Activated CD4-positive, alpha-beta T cell treated with anti-CD3 and anti-CD28 coated beads, Interleukin-2, amount 10 ng/mL, durations not matched to agents 24 days and 14 days (primary cell): ENCODE data around the gene PADI3. TPM values are rescaled to one million over a fixed set of nuclear protein-coding genes. Genes with fewer than 3 reads are reported as not detected.
"Not testable (repeated sequence)": the region's sequence is repeated elsewhere in the genome, so short reads cannot be mapped to it uniquely, and the experiment has no call there.

Source experiments
- DNase-seq: peaks from one replicate; pipeline ENCODE4 v3.0.0; 2022
- H3K27ac Mint-ChIP-seq: one replicate; pipeline ENCODE4 v1.8.0; 2022; ENCODE audit warnings: mild to moderate bottlenecking, mixed read lengths
- H3K27me3 Mint-ChIP-seq: one replicate; pipeline ENCODE4 v1.8.0; 2022; ENCODE audit warnings: mixed read lengths
- H3K36me3 Mint-ChIP-seq: one replicate; pipeline ENCODE4 v1.8.0; 2022; ENCODE audit warnings: low read depth, mild to moderate bottlenecking, mixed read lengths
- H3K4me1 Mint-ChIP-seq: one replicate; pipeline ENCODE4 v1.8.0; 2021; ENCODE audit warnings: mixed read lengths
- H3K4me3 Mint-ChIP-seq: one replicate; pipeline ENCODE4 v1.8.0; 2022; ENCODE audit warnings: mild to moderate bottlenecking, moderate library complexity, mixed read lengths
- H3K9me3 Mint-ChIP-seq: one replicate; pipeline ENCODE4 v1.8.0; 2021; ENCODE audit warnings: mixed read lengths
- intact Hi-C: fragments of 100-400 bp; cut with micrococcal nuclease; formaldehyde crosslinking; loops from one replicate; pipeline ENCODE4 v1.15.1; 2023
- total RNA-seq: library from RNA; stranded (reverse); gene quantifications from 2 replicates; pipeline ENCODE4 v1.2.3, GENCODE V29; 2022

Gene PADI3
- total RNA-seq, 1 donor from 2014 or later = not detected

- no peak overlapping the region for H3K27ac Mint-ChIP-seq
- intact Hi-C loops = no loop called here
- H3K36me3 Mint-ChIP-seq = no peaks in the 10 kb centered on the region
- H3K4me3 Mint-ChIP-seq = no peak overlapping the region
- DNase-seq = no peak
- no peaks in the 10 kb centered on the region for H3K9me3 Mint-ChIP-seq
- peaks cover 2% of the 10 kb centered on the region for H3K4me1 Mint-ChIP-seq
- peaks cover 7% of the 10 kb centered on the region for H3K27me3 Mint-ChIP-seq
These were observed 65.6 kb downstream of the PADI3 start for GRCh38 chr1:17314491-17314971.

- no peak overlapping the region for H3K27ac Mint-ChIP-seq
- no peaks in the 10 kb centered on the region for H3K36me3 Mint-ChIP-seq
- intact Hi-C loops = no loop called here
- H3K27me3 Mint-ChIP-seq = peaks cover 4% of the 10 kb centered on the region
- no peak overlapping the region for H3K4me3 Mint-ChIP-seq
- H3K9me3 Mint-ChIP-seq = no peaks in the 10 kb centered on the region
- no peak for DNase-seq
- H3K4me1 Mint-ChIP-seq = peaks cover 2% of the 10 kb centered on the region
These were observed 66.7 kb downstream of the PADI3 start for GRCh38 chr1:17315542-17316130.

GRCh38 chr1:17316704-17317103 lies 67.8 kb downstream of the PADI3 start:
- intact Hi-C loops = no loop called here
- H3K36me3 Mint-ChIP-seq = no peaks in the 10 kb centered on the region
- H3K27me3 Mint-ChIP-seq = peaks cover 7% of the 10 kb centered on the region
- no peak overlapping the region for H3K27ac Mint-ChIP-seq
- H3K9me3 Mint-ChIP-seq = no peaks in the 10 kb centered on the region
- H3K4me3 Mint-ChIP-seq = no peak overlapping the region
- DNase-seq = no peak
- peaks cover 2% of the 10 kb centered on the region for H3K4me1 Mint-ChIP-seq

- Mint-ChIP-seq H3K4me3 (no peak overlapping the region), H3K27ac (no peak overlapping the region), H3K27me3 (peaks cover 3% of the 10 kb centered on the region), H3K9me3 (no peaks in the 10 kb centered on the region), H3K4me1 (no peaks in the 10 kb centered on the region), H3K36me3 (no peaks in the 10 kb centered on the region)
- intact Hi-C loops = no loop called here
- DNase-seq = no peak
These were observed 69.4 kb downstream of the PADI3 start for GRCh38 chr1:17318262-17318661.

- Mint-ChIP-seq H3K4me1 (no peaks in the 10 kb centered on the region), H3K4me3 (no peak overlapping the region), H3K36me3 (no peaks in the 10 kb centered on the region), H3K27ac (no peak overlapping the region), H3K9me3 (no peaks in the 10 kb centered on the region), H3K27me3 (peaks cover 7% of the 10 kb centered on the region)
- no peak for DNase-seq
- intact Hi-C loops = no loop called here
These were observed 70.9 kb downstream of the PADI3 start for GRCh38 chr1:17319561-17320350.

- H3K27me3 Mint-ChIP-seq = peaks cover 14% of the 10 kb centered on the region
- H3K4me1 Mint-ChIP-seq, H3K9me3 Mint-ChIP-seq, intact Hi-C loops, DNase-seq, H3K4me3 Mint-ChIP-seq, H3K36me3 Mint-ChIP-seq, H3K27ac Mint-ChIP-seq: not testable (repeated sequence)
These were observed 73.0 kb downstream of the PADI3 start for GRCh38 chr1:17321857-17322390.

GRCh38 chr1:17328855-17329254 lies 80.0 kb downstream of the PADI3 start:
- no peak overlapping the region for H3K4me3 Mint-ChIP-seq
- no peak for DNase-seq
- H3K4me1 Mint-ChIP-seq = no peaks in the 10 kb centered on the region
- no peak overlapping the region for H3K27ac Mint-ChIP-seq
- peaks cover 13% of the 10 kb centered on the region for H3K27me3 Mint-ChIP-seq
- H3K36me3 Mint-ChIP-seq = no peaks in the 10 kb centered on the region
- H3K9me3 Mint-ChIP-seq = no peaks in the 10 kb centered on the region
- intact Hi-C loops = no loop called here

GRCh38 chr1:17329610-17330009 lies 80.7 kb downstream of the PADI3 start:
- DNase-seq = no peak
- Mint-ChIP-seq H3K4me1 (no peaks in the 10 kb centered on the region), H3K9me3 (no peaks in the 10 kb centered on the region), H3K36me3 (no peaks in the 10 kb centered on the region), H3K4me3 (no peak overlapping the region), H3K27ac (no peak overlapping the region), H3K27me3 (peaks cover 10% of the 10 kb centered on the region)
- intact Hi-C loops = loop anchor here (10.0 kb wide), 1 partner anchor 205 kb away; no protein-coding TSS in a partner anchor

GRCh38 chr1:17330856-17331255 lies 82.0 kb downstream of the PADI3 start:
- Mint-ChIP-seq H3K36me3 (no peaks in the 10 kb centered on the region), H3K9me3 (no peaks in the 10 kb centered on the region), H3K4me1 (no peaks in the 10 kb centered on the region), H3K27ac (no peak overlapping the region), H3K27me3 (peaks cover 4% of the 10 kb centered on the region), H3K4me3 (no peak overlapping the region)
- intact Hi-C loops = loop anchor here (10.0 kb wide), 1 partner anchor 206 kb away; no protein-coding TSS in a partner anchor
- DNase-seq = no peak

GRCh38 chr1:17333081-17333480 lies 84.2 kb downstream of the PADI3 start:
- no peak for DNase-seq
- H3K4me3 Mint-ChIP-seq = no peak overlapping the region
- H3K4me1 Mint-ChIP-seq = peaks cover 3% of the 10 kb centered on the region
- intact Hi-C loops = loop anchor here (10.0 kb wide), 1 partner anchor 208 kb away; no protein-coding TSS in a partner anchor
- peaks cover 3% of the 10 kb centered on the region for H3K27me3 Mint-ChIP-seq
- no peaks in the 10 kb centered on the region for H3K9me3 Mint-ChIP-seq
- H3K36me3 Mint-ChIP-seq = no peaks in the 10 kb centered on the region
- H3K27ac Mint-ChIP-seq = no peak overlapping the region

Other genes with a start within 250 kb of the PADI3 start
- 46.9 and 50.2 TPM in 2 replicates for gene ATP13A2, start 237.2 kb upstream of the PADI3 start, total RNA-seq
- gene SDHB, start 195.1 kb upstream of the PADI3 start, total RNA-seq = 140 and 156 TPM in 2 replicates
- 0.07 TPM in 1 of 2 replicates, not detected in the other for gene PADI2, start 129.6 kb upstream of the PADI3 start, total RNA-seq
- not detected in 2 replicates for gene PADI1, start 44.0 kb upstream of the PADI3 start, total RNA-seq
- 0.09 and 0.12 TPM in 2 replicates for gene PADI4, start 59.1 kb downstream of the PADI3 start, total RNA-seq
- gene PADI6, start 123.1 kb downstream of the PADI3 start, total RNA-seq = not detected in 2 replicates
- 225 and 234 TPM in 2 replicates for gene RCC2, start 190.6 kb downstream of the PADI3 start, total RNA-seq